Measurements from ENCODE around the gene TRPV5. TPM values are rescaled to one million over a fixed set of nuclear protein-coding genes. Genes with fewer than 3 reads are reported as not detected.

The TRPV5 gene
- total and polyA plus RNA-seq, 4 donors, result under 0.01 to 0.23 TPM; not detected in 2

GRCh38 chr7:142890874-142891485 is 42.6 kb downstream of the TRPV5 start:
- Histone ChIP-seq H3K4me3 (ENCODE audit: low read depth in 1 of 3, low read length in 3 of 3) (no peak overlapping the region), H3K9ac (ENCODE audit: low read depth in 1 of 2, low read length in 2 of 2) (no peak overlapping the region), H3K4me1 (ENCODE audit: control insufficient read depth in 4 of 4, insufficient read depth in 4 of 4, low read length in 3 of 4) (no peaks in the 10 kb centered on the region), H3K27me3 (ENCODE audit: control insufficient read depth in 4 of 4, insufficient read depth in 4 of 4, low read length in 3 of 4) (peaks cover 0 to 5% (median 0%) of the 10 kb centered on the region in 4 donors), H3K9me3 (ENCODE audit: control insufficient read depth in 4 of 4, low read length in 3 of 4) (no peaks in the 10 kb centered on the region), H3K36me3 (ENCODE audit: control insufficient read depth in 4 of 4, insufficient read depth in 3 of 4, low read depth in 1 of 4, low read length in 3 of 4) (no peaks in the 10 kb centered on the region), H3K27ac (ENCODE audit: low read depth in 1 of 2, low read length in 2 of 2) (no peak overlapping the region)
- WGBS, result 57% methylated on average over 12 of the region's 12 CpGs
- no peak for TF ChIP-seq JUND (IDR thresholded peaks at IDR 0.05)
- TF ChIP-seq GABPA (IDR thresholded peaks at IDR 0.05 in 1 of 2, conservative IDR thresholded peaks at IDR 0.05 in 1 of 2), result no peak
- no peak for TF ChIP-seq TAF1 (conservative IDR thresholded peaks at IDR 0.05)
- DNase-seq (ENCODE audit: low spot score), result no peak

- H3K4me1 ChIP-seq (ENCODE audit: control insufficient read depth in 4 of 4, insufficient read depth in 4 of 4, low read length in 3 of 4), result no peaks in the 10 kb centered on the region
- H3K9ac ChIP-seq (ENCODE audit: low read depth in 1 of 2, low read length in 2 of 2), result no peak overlapping the region
- TF ChIP-seq NR2F2 (IDR thresholded peaks at IDR 0.05) (no peak), EGR1 (IDR thresholded peaks at IDR 0.05; ENCODE audit: low read depth in 2 of 2) (no peak), MAX (IDR thresholded peaks at IDR 0.05) (no peak), ATF3 (IDR thresholded peaks at IDR 0.05) (no peak), RAD21 (IDR thresholded peaks at IDR 0.05) (no peak), HNF4G (IDR thresholded peaks at IDR 0.05) (no peak), RXRA (IDR thresholded peaks at IDR 0.05) (no peak), SP1 (IDR thresholded peaks at IDR 0.05) (no peak), FOXA1 (IDR thresholded peaks at IDR 0.05) (no peak), FOXA2 (IDR thresholded peaks at IDR 0.05) (no peak), YY1 (IDR thresholded peaks at IDR 0.05) (no peak), HNF4A (conservative IDR thresholded peaks at IDR 0.05) (no peak)
- TF ChIP-seq, protein P1, sequence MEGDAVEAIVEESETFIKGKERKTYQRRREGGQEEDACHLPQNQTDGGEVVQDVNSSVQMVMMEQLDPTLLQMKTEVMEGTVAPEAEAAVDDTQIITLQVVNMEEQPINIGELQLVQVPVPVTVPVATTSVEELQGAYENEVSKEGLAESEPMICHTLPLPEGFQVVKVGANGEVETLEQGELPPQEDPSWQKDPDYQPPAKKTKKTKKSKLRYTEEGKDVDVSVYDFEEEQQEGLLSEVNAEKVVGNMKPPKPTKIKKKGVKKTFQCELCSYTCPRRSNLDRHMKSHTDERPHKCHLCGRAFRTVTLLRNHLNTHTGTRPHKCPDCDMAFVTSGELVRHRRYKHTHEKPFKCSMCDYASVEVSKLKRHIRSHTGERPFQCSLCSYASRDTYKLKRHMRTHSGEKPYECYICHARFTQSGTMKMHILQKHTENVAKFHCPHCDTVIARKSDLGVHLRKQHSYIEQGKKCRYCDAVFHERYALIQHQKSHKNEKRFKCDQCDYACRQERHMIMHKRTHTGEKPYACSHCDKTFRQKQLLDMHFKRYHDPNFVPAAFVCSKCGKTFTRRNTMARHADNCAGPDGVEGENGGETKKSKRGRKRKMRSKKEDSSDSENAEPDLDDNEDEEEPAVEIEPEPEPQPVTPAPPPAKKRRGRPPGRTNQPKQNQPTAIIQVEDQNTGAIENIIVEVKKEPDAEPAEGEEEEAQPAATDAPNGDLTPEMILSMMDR (IDR thresholded peaks at IDR 0.05; ENCODE audit: low read depth, low read length, missing input control), result no peak
- TF ChIP-seq, protein P2, sequence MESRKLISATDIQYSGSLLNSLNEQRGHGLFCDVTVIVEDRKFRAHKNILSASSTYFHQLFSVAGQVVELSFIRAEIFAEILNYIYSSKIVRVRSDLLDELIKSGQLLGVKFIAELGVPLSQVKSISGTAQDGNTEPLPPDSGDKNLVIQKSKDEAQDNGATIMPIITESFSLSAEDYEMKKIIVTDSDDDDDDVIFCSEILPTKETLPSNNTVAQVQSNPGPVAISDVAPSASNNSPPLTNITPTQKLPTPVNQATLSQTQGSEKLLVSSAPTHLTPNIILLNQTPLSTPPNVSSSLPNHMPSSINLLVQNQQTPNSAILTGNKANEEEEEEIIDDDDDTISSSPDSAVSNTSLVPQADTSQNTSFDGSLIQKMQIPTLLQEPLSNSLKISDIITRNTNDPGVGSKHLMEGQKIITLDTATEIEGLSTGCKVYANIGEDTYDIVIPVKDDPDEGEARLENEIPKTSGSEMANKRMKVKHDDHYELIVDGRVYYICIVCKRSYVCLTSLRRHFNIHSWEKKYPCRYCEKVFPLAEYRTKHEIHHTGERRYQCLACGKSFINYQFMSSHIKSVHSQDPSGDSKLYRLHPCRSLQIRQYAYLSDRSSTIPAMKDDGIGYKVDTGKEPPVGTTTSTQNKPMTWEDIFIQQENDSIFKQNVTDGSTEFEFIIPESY (IDR thresholded peaks at IDR 0.05), result no peak
- H3K36me3 ChIP-seq (ENCODE audit: control insufficient read depth in 4 of 4, insufficient read depth in 3 of 4, low read depth in 1 of 4, low read length in 3 of 4), result no peaks in the 10 kb centered on the region
- H3K27me3 ChIP-seq (ENCODE audit: control insufficient read depth in 4 of 4, insufficient read depth in 4 of 4, low read length in 3 of 4), result peaks cover 0 to 5% (median 0%) of the 10 kb centered on the region in 4 donors
- no peak overlapping the region for H3K4me3 ChIP-seq (ENCODE audit: low read depth in 1 of 3, low read length in 3 of 3)
- no peak for DNase-seq (ENCODE audit: low spot score)
- H3K9me3 ChIP-seq (ENCODE audit: control insufficient read depth in 4 of 4, low read length in 3 of 4), result no peaks in the 10 kb centered on the region
- no peak overlapping the region for H3K27ac ChIP-seq (ENCODE audit: low read depth in 1 of 2, low read length in 2 of 2)
- WGBS, result 43% methylated on average over 3 of the region's 3 CpGs
These were observed 43.7 kb downstream of the TRPV5 start for GRCh38 chr7:142889816-142890215.

Measured in liver (tissue), 9 donors.